OCI-LY1 (cell line): ENCODE data around the gene PTPRU.
"Not testable (repeated sequence)": the region's sequence is repeated elsewhere in the genome, so short reads cannot be mapped to it uniquely, and the experiment has no call there.

ENCODE experiments used
- H2AFZ ChIP-seq: fragments of 200-600 bp; sonication (generic), shearing (Covaris generic); 2 replicates; pipeline ENCODE4 v1.6.0; 2014; ENCODE audit warnings: antibody characterized with exemption, mild to moderate bottlenecking, low read length
- H3F3A ChIP-seq: fragments of 200-600 bp; sonication (generic), shearing (Covaris generic); 2 replicates; pipeline ENCODE4 v1.6.0; 2014; ENCODE audit warnings: mild to moderate bottlenecking, antibody characterized with exemption, low read length, moderate library complexity; ENCODE audit not compliant: insufficient read depth
- H3K27ac ChIP-seq: fragments of 200-600 bp; sonication (generic); 2 replicates; pipeline ENCODE4 v1.5.1; 2014; ENCODE audit warnings: low read length, mixed run types, mild to moderate bottlenecking, low read depth; ENCODE audit not compliant: poor library complexity, severe bottlenecking
- H3K27me3 ChIP-seq: fragments of 200-600 bp; sonication (generic); 2 replicates; pipeline ENCODE4 v1.6.0; 2014; ENCODE audit warnings: antibody characterized with exemption, mild to moderate bottlenecking, low read length, moderate library complexity; ENCODE audit not compliant: insufficient read depth
- H3K36me3 ChIP-seq: fragments of 200-600 bp; sonication (generic); 2 replicates; pipeline ENCODE4 v1.6.1; 2014; ENCODE audit warnings: mild to moderate bottlenecking, antibody characterized with exemption, low read length, moderate library complexity, mixed read lengths; ENCODE audit not compliant: insufficient read depth
- H3K4me1 ChIP-seq: fragments of 200-600 bp; sonication (generic); 2 replicates; pipeline ENCODE4 v1.5.1; 2014; ENCODE audit warnings: mild to moderate bottlenecking, low read length, moderate library complexity; ENCODE audit not compliant: insufficient read depth, severe bottlenecking
- H3K4me2 ChIP-seq: fragments of 200-600 bp; sonication (generic), shearing (Covaris generic); 2 replicates; pipeline ENCODE4 v1.6.1; 2014; ENCODE audit warnings: low read length
- H3K4me3 ChIP-seq: fragments of 200-600 bp; sonication (generic); 2 replicates; pipeline ENCODE4 v1.5.1; 2014; ENCODE audit warnings: low read length, low read depth, mild to moderate bottlenecking, mixed read lengths; ENCODE audit not compliant: poor library complexity, severe bottlenecking
- H3K79me2 ChIP-seq: fragments of 200-600 bp; shearing (Covaris generic); 2 replicates; pipeline ENCODE4 v1.6.1; 2016; ENCODE audit warnings: mixed run types, low read length, mixed read lengths; ENCODE audit not compliant: insufficient read depth
- H3K9ac ChIP-seq: fragments of 200-600 bp; sonication (generic), shearing (Covaris generic); 2 replicates; pipeline ENCODE4 v1.6.1; 2014; ENCODE audit warnings: mild to moderate bottlenecking, low read length, mixed read lengths
- H3K9me2 ChIP-seq: fragments of 200-600 bp; sonication (generic), shearing (Covaris generic); 2 replicates; pipeline ENCODE4 v1.6.1; 2014; ENCODE audit warnings: low read depth, mild to moderate bottlenecking, low read length, mixed read lengths
- H3K9me3 ChIP-seq: fragments of 200-600 bp; shearing (Covaris generic); 2 replicates; pipeline ENCODE4 v1.6.1; 2014; ENCODE audit warnings: low read length, mixed read lengths
- H4K20me1 ChIP-seq: fragments of 200-600 bp; sonication (generic), shearing (Covaris generic); 2 replicates; pipeline ENCODE4 v1.6.0; 2016; ENCODE audit warnings: mild to moderate bottlenecking, low read length; ENCODE audit not compliant: insufficient read depth
- CTCF ChIP-seq: fragments of 200-600 bp; sonication (generic), shearing (Covaris generic); IDR thresholded peaks from 2 replicates; pipeline ENCODE4 v1.5.1; 2017; ENCODE audit warnings: mild to moderate bottlenecking, antibody characterized with exemption, low read length, moderate library complexity, mixed read lengths
- EZH2 ChIP-seq: fragments of 200-600 bp; sonication (generic), shearing (Covaris generic); IDR thresholded peaks from 2 replicates; pipeline ENCODE4 v1.8.0; 2017; ENCODE audit warnings: borderline replicate concordance, mixed run types, mild to moderate bottlenecking, antibody characterized with exemption, low read length, moderate library complexity, mixed read lengths

PTPRU gene

GRCh38 chr1:29232387-29232786, 3.9 kb upstream of the PTPRU start:
- Histone ChIP-seq H4K20me1 (no peaks in the 10 kb centered on the region), H3K9me2 (no peaks in the 10 kb centered on the region), H3K4me1 (peaks cover 42% of the 10 kb centered on the region), H3K9me3 (no peaks in the 10 kb centered on the region), H3K27ac (no peak overlapping the region), H3K4me2 (no peak overlapping the region), H3K4me3 (no peak overlapping the region), H2AFZ (no peak overlapping the region), H3K79me2 (peaks cover 13% of the 10 kb centered on the region; the same call in 1 of the 2 replicates), H3F3A (no peaks in the 10 kb centered on the region), H3K36me3 (no peaks in the 10 kb centered on the region), H3K27me3 (no peaks in the 10 kb centered on the region), H3K9ac (no peak overlapping the region)
- TF ChIP-seq EZH2 (no peak), CTCF (no peak)

GRCh38 chr1:29233693-29234092, 2.6 kb upstream of the PTPRU start:
- H3F3A ChIP-seq, result no peaks in the 10 kb centered on the region
- H3K27me3 ChIP-seq, result no peaks in the 10 kb centered on the region
- H3K79me2 ChIP-seq, result peaks cover 13% of the 10 kb centered on the region; the same call in 1 of the 2 replicates
- peaks cover 41% of the 10 kb centered on the region for H3K4me1 ChIP-seq
- no peak overlapping the region for H3K9ac ChIP-seq
- H4K20me1 ChIP-seq, result no peaks in the 10 kb centered on the region
- TF ChIP-seq EZH2, result no peak
- H3K36me3 ChIP-seq, result no peaks in the 10 kb centered on the region
- no peaks in the 10 kb centered on the region for H3K9me3 ChIP-seq
- H3K27ac ChIP-seq, result no peak overlapping the region
- H3K9me2 ChIP-seq, result no peaks in the 10 kb centered on the region
- no peak overlapping the region for H3K4me2 ChIP-seq
- H2AFZ ChIP-seq, result no peak overlapping the region
- H3K4me3 ChIP-seq, result no peak overlapping the region

- Histone ChIP-seq H4K20me1 (no peaks in the 10 kb centered on the region), H3K9me3 (no peaks in the 10 kb centered on the region), H3K4me1 (peaks cover 34% of the 10 kb centered on the region), H3K27me3 (no peaks in the 10 kb centered on the region), H3K79me2 (peaks cover 11% of the 10 kb centered on the region; the same call in 1 of the 2 replicates), H3F3A (no peaks in the 10 kb centered on the region), H2AFZ (no peak overlapping the region), H3K4me3 (no peak overlapping the region), H3K4me2 (no peak overlapping the region), H3K9me2 (no peaks in the 10 kb centered on the region), H3K27ac (no peak overlapping the region), H3K9ac (no peak overlapping the region), H3K36me3 (no peaks in the 10 kb centered on the region)
- no peak for TF ChIP-seq EZH2
- TF ChIP-seq CTCF, result no peak
These were observed 1.9 kb upstream of the PTPRU start for GRCh38 chr1:29234471-29234870.

GRCh38 chr1:29234881-29235280, 1.4 kb upstream of the PTPRU start:
- not testable (repeated sequence) for H3K4me3 ChIP-seq, H3K9ac ChIP-seq, H3K9me2 ChIP-seq, H3K9me3 ChIP-seq, H3K27ac ChIP-seq, H3K27me3 ChIP-seq, H3K79me2 ChIP-seq, H2AFZ ChIP-seq, H3K36me3 ChIP-seq, H3K4me2 ChIP-seq, H3F3A ChIP-seq, H4K20me1 ChIP-seq
- H3K4me1 ChIP-seq, result peaks cover 29% of the 10 kb centered on the region
